Neural cell (in vitro differentiated cells): ENCODE results near the gene SERPINB12. TPM values are rescaled to one million over a fixed set of nuclear protein-coding genes. Genes with fewer than 3 reads are reported as not detected.

Source experiments
- H2AFZ ChIP-seq: fragments of 200-600, 300-800 bp; sonication (generic), shearing (Covaris generic); 2 replicates; pipeline ENCODE4 v1.6.0; 2014; ENCODE audit warnings: low read depth, mild to moderate bottlenecking, antibody characterized with exemption, low read length, moderate library complexity
- H3F3A ChIP-seq: fragments of 200-600 bp; shearing (Covaris generic); 2 replicates; pipeline ENCODE4 v1.6.1; 2016; ENCODE audit warnings: mild to moderate bottlenecking, moderate library complexity, mixed read lengths, antibody characterized with exemption, low read length; ENCODE audit not compliant: insufficient read depth, poor library complexity, severe bottlenecking
- H3K27ac ChIP-seq: fragments of 200-600, 300-800 bp; sonication (generic), shearing (Covaris generic); 2 replicates; pipeline ENCODE4 v1.5.1; 2014; ENCODE audit warnings: mild to moderate bottlenecking, low read length, moderate library complexity
- H3K27me3 ChIP-seq: fragments of 300-800, 200-600 bp; sonication (generic), shearing (Covaris generic); 2 replicates; pipeline ENCODE4 v1.6.0; 2014; ENCODE audit warnings: mild to moderate bottlenecking, low read depth, low read length, moderate library complexity; ENCODE audit not compliant: insufficient read depth
- H3K36me3 ChIP-seq: fragments of 300-800, 200-600 bp; sonication (generic), shearing (Covaris generic); 2 replicates; pipeline ENCODE4 v1.5.1; 2014; ENCODE audit warnings: mild to moderate bottlenecking, antibody characterized with exemption, low read length, moderate library complexity; ENCODE audit not compliant: insufficient read depth
- H3K4me2 ChIP-seq: fragments of 300-800, 200-600 bp; sonication (generic), shearing (Covaris generic); 2 replicates; pipeline ENCODE4 v1.6.0; 2014; ENCODE audit warnings: mild to moderate bottlenecking, low read length
- H3K4me3 ChIP-seq: fragments of 300-800, 200-600 bp; sonication (generic), shearing (Covaris generic); 2 replicates; pipeline ENCODE4 v1.5.1; 2014; ENCODE audit warnings: mild to moderate bottlenecking, low read length, moderate library complexity
- H3K79me2 ChIP-seq: fragments of 200-600 bp; shearing (Covaris generic); replicated peaks from 2 replicates; pipeline ENCODE4 v1.6.0; 2014; ENCODE audit warnings: mild to moderate bottlenecking, low read length, moderate library complexity; ENCODE audit not compliant: insufficient read depth
- H3K9ac ChIP-seq: fragments of 300-800, 200-600 bp; sonication (generic), shearing (Covaris generic); 2 replicates; pipeline ENCODE4 v1.6.1; 2016; ENCODE audit warnings: mild to moderate bottlenecking, low read length, mixed read lengths
- H3K9me2 ChIP-seq: fragments of 200-600 bp; shearing (Covaris generic); 2 replicates; pipeline ENCODE4 v1.6.1; 2016; ENCODE audit warnings: mild to moderate bottlenecking, low read length, mixed read lengths; ENCODE audit not compliant: insufficient read depth
- H3K9me3 ChIP-seq: fragments of 200-600, 300-800 bp; sonication (generic), shearing (Covaris generic); 2 replicates; pipeline ENCODE4 v1.6.1; 2016; ENCODE audit warnings: mild to moderate bottlenecking, mixed run types, low read length, moderate library complexity, mixed read lengths
- H4K20me1 ChIP-seq: fragments of 200-600 bp; shearing (Covaris generic); 2 replicates; pipeline ENCODE4 v1.6.1; 2016; ENCODE audit warnings: mild to moderate bottlenecking, mixed run types; ENCODE audit not compliant: insufficient read depth
- CTCF ChIP-seq: fragments of 450-650 bp; IDR thresholded peaks from 2 replicates; pipeline ENCODE4 v1.5.1; 2014; ENCODE audit warnings: antibody characterized with exemption, mild to moderate bottlenecking, moderate library complexity; ENCODE audit not compliant: poor library complexity, severe bottlenecking
- EP300 ChIP-seq: fragments of 450-650 bp; conservative IDR thresholded peaks from 2 replicates; pipeline ENCODE4 v1.6.1; 2014; ENCODE audit warnings: antibody characterized with exemption, mild to moderate bottlenecking, moderate library complexity; ENCODE audit not compliant: poor library complexity, severe bottlenecking
- EZH2 ChIP-seq: fragments of 200-600, 300-800 bp; shearing (Covaris generic), sonication (generic); IDR thresholded peaks from 2 replicates; pipeline ENCODE4 v1.6.1; 2014; ENCODE audit warnings: antibody characterized with exemption, low read length, borderline replicate concordance, mild to moderate bottlenecking; ENCODE audit not compliant: insufficient read depth, poor library complexity, severe bottlenecking
- MXI1 ChIP-seq: fragments of 450-650 bp; conservative IDR thresholded peaks from 2 replicates; pipeline ENCODE4 v1.6.1; 2014; ENCODE audit warnings: antibody characterized with exemption, mild to moderate bottlenecking; ENCODE audit not compliant: poor library complexity, severe bottlenecking
- POLR2AphosphoS5 ChIP-seq: IDR thresholded peaks from 2 replicates; pipeline ENCODE4 v1.6.1; 2012
- RAD21 ChIP-seq: fragments of 450-650 bp; conservative IDR thresholded peaks from 2 replicates; pipeline ENCODE4 v1.6.1; 2014; ENCODE audit warnings: antibody characterized with exemption, mild to moderate bottlenecking, moderate library complexity
- REST ChIP-seq: IDR thresholded peaks from 2 replicates; pipeline ENCODE4 v1.6.1; 2012; ENCODE audit warnings: borderline replicate concordance
- SMC3 ChIP-seq: fragments of 450-650 bp; conservative IDR thresholded peaks from 2 replicates; pipeline ENCODE4 v1.6.1; 2014; ENCODE audit warnings: antibody characterized with exemption, mild to moderate bottlenecking, moderate library complexity; ENCODE audit not compliant: poor library complexity
- TAF1 ChIP-seq: IDR thresholded peaks from 2 replicates; pipeline ENCODE4 v1.6.1; 2012; ENCODE audit warnings: low read depth
- polyA plus RNA-seq: library from polyadenylated mRNA; depleted of rRNA; stranded (reverse); fragments of >200 nt; gene quantifications from 2 replicates; pipeline ENCODE4 v1.2.3, GENCODE V29; 2014

SERPINB12 gene
- polyA plus RNA-seq, 1 donor from 2014 or later, result not detected

GRCh38 chr18:63534615-63535014, 7.6 kb upstream of the SERPINB12 start:
- Histone ChIP-seq H3K79me2 (no peaks in the 10 kb centered on the region), H3K9me3 (no peaks in the 10 kb centered on the region), H3K4me3 (no peak overlapping the region), H3K27me3 (no peaks in the 10 kb centered on the region), H3K27ac (no peak overlapping the region), H3K9me2 (no peaks in the 10 kb centered on the region), H3K9ac (no peak overlapping the region), H3K36me3 (no peaks in the 10 kb centered on the region), H3K4me2 (no peak overlapping the region), H3F3A (no peaks in the 10 kb centered on the region), H2AFZ (no peak overlapping the region), H4K20me1 (no peaks in the 10 kb centered on the region)
- TF ChIP-seq CTCF (no peak), SMC3 (no peak)

- H3K9ac ChIP-seq, result no peak overlapping the region
- TF ChIP-seq EP300 (no peak), POLR2AphosphoS5 (no peak), REST (no peak)
- H3K4me3 ChIP-seq, result no peak overlapping the region
- H3K27ac ChIP-seq, result no peak overlapping the region
- no peak overlapping the region for H2AFZ ChIP-seq
- H4K20me1 ChIP-seq, result no peaks in the 10 kb centered on the region
- no peak overlapping the region for H3K4me2 ChIP-seq
- H3K27me3 ChIP-seq, result no peaks in the 10 kb centered on the region
- H3K36me3 ChIP-seq, result no peaks in the 10 kb centered on the region
- no peaks in the 10 kb centered on the region for H3K9me3 ChIP-seq
- H3K79me2 ChIP-seq, result no peaks in the 10 kb centered on the region
- no peaks in the 10 kb centered on the region for H3F3A ChIP-seq
- no peaks in the 10 kb centered on the region for H3K9me2 ChIP-seq
These were observed 2.2 kb upstream of the SERPINB12 start for GRCh38 chr18:63539904-63540510.

GRCh38 chr18:63544017-63544416, 1.8 kb downstream of the SERPINB12 start:
- Histone ChIP-seq H3K9ac (no peak overlapping the region), H2AFZ (no peak overlapping the region), H3K4me2 (no peak overlapping the region), H3K27ac (no peak overlapping the region), H3K27me3 (no peaks in the 10 kb centered on the region), H3K79me2 (no peaks in the 10 kb centered on the region), H3K36me3 (no peaks in the 10 kb centered on the region), H3K9me3 (no peaks in the 10 kb centered on the region), H4K20me1 (no peaks in the 10 kb centered on the region), H3K9me2 (no peaks in the 10 kb centered on the region), H3F3A (no peaks in the 10 kb centered on the region), H3K4me3 (no peak overlapping the region)
- no peak for TF ChIP-seq RAD21
- no peak for TF ChIP-seq TAF1
- TF ChIP-seq SMC3, result no peak
- no peak for TF ChIP-seq EZH2
- TF ChIP-seq MXI1, result no peak
- no peak for TF ChIP-seq EP300
- TF ChIP-seq POLR2AphosphoS5, result no peak
- TF ChIP-seq REST, result no peak
- TF ChIP-seq CTCF, result no peak
